ENCODE data around the gene LRTM1. TPM values are rescaled to one million over a fixed set of nuclear protein-coding genes. Genes with fewer than 3 reads are reported as not detected.

The LRTM1 gene
- total RNA-seq, 1 experiment from 2014 or later = not detected

GRCh38 chr3:54936561-54936960, 8.7 kb upstream of the LRTM1 start:
- no peak for DNase-seq (ENCODE audit: unreplicated experiment)
- BruUV-seq (replicated peaks) = no TSS peak
- Mint-ChIP-seq H3K27ac (ENCODE audit: low read depth, unreplicated experiment) (no peak overlapping the region), H3K27me3 (ENCODE audit: insufficient read depth, unreplicated experiment) (no peaks in the 10 kb centered on the region), H3K4me1 (ENCODE audit: insufficient read depth, unreplicated experiment) (no peaks in the 10 kb centered on the region), H3K4me3 (ENCODE audit: unreplicated experiment) (no peak overlapping the region), H3K9me3 (ENCODE audit: unreplicated experiment) (no peaks in the 10 kb centered on the region), H3K36me3 (ENCODE audit: insufficient read depth, unreplicated experiment) (no peaks in the 10 kb centered on the region)
- ChIA-PET CTCF (no interaction called here), POLR2A (interaction anchor here (0.6 to 0.7 kb wide), 2 partner anchors 32 to 46 kb away, joined by 3 to 4 read pairs; no protein-coding TSS in a partner anchor)
- intact Hi-C loops (cut with micrococcal nuclease) = no loop called here
- TF ChIP-seq CTCF (IDR thresholded peaks at IDR 0.05; ENCODE audit: unreplicated experiment) = no peak

GRCh38 chr3:54935869-54936268, 8.0 kb upstream of the LRTM1 start:
- BruUV-seq (replicated peaks) = no TSS peak
- ChIA-PET POLR2A (interaction anchor here (0.6 kb wide), 1 partner anchor 40 kb away, joined by 3 read pairs; no protein-coding TSS in a partner anchor), CTCF (interaction anchor here (0.8 to 1.3 kb wide), 2 partner anchors 25 to 65 kb away, joined by 3 read pairs; no protein-coding TSS in a partner anchor)
- no peak for DNase-seq (ENCODE audit: unreplicated experiment)
- Mint-ChIP-seq H3K27ac (ENCODE audit: low read depth, unreplicated experiment) (no peak overlapping the region), H3K4me3 (ENCODE audit: unreplicated experiment) (no peak overlapping the region), H3K27me3 (ENCODE audit: insufficient read depth, unreplicated experiment) (no peaks in the 10 kb centered on the region), H3K9me3 (ENCODE audit: unreplicated experiment) (no peaks in the 10 kb centered on the region), H3K36me3 (ENCODE audit: insufficient read depth, unreplicated experiment) (no peaks in the 10 kb centered on the region), H3K4me1 (ENCODE audit: insufficient read depth, unreplicated experiment) (no peaks in the 10 kb centered on the region)
- intact Hi-C loops (cut with micrococcal nuclease) = no loop called here
- no peak for TF ChIP-seq CTCF (IDR thresholded peaks at IDR 0.05; ENCODE audit: unreplicated experiment)

GRCh38 chr3:54932606-54933005, 4.7 kb upstream of the LRTM1 start:
- ChIA-PET CTCF (interaction anchor here (0.5 kb wide), 1 partner anchor 1222 kb away, joined by 3 read pairs; no protein-coding TSS in a partner anchor), POLR2A (no interaction called here)
- Mint-ChIP-seq H3K4me1 (ENCODE audit: insufficient read depth, unreplicated experiment) (no peaks in the 10 kb centered on the region), H3K9me3 (ENCODE audit: unreplicated experiment) (no peaks in the 10 kb centered on the region), H3K4me3 (ENCODE audit: unreplicated experiment) (no peak overlapping the region), H3K27ac (ENCODE audit: low read depth, unreplicated experiment) (no peak overlapping the region), H3K27me3 (ENCODE audit: insufficient read depth, unreplicated experiment) (no peaks in the 10 kb centered on the region), H3K36me3 (ENCODE audit: insufficient read depth, unreplicated experiment) (peaks cover 8% of the 10 kb centered on the region)
- no peak for DNase-seq (ENCODE audit: unreplicated experiment)
- no TSS peak for BruUV-seq (replicated peaks)
- intact Hi-C loops (cut with micrococcal nuclease) = no loop called here
- no peak for TF ChIP-seq CTCF (IDR thresholded peaks at IDR 0.05; ENCODE audit: unreplicated experiment)

GRCh38 chr3:54931182-54931581, 3.3 kb upstream of the LRTM1 start:
- no peaks in the 10 kb centered on the region for H3K9me3 Mint-ChIP-seq (ENCODE audit: unreplicated experiment)
- H3K27ac Mint-ChIP-seq (ENCODE audit: low read depth, unreplicated experiment) = no peak overlapping the region
- peaks cover 8% of the 10 kb centered on the region for H3K36me3 Mint-ChIP-seq (ENCODE audit: insufficient read depth, unreplicated experiment)
- intact Hi-C loops (cut with micrococcal nuclease) = no loop called here
- no peaks in the 10 kb centered on the region for H3K27me3 Mint-ChIP-seq (ENCODE audit: insufficient read depth, unreplicated experiment)
- ChIA-PET POLR2A (interaction anchor here (0.7 kb wide), 2 partner anchors 29 to 238 kb away, joined by 3 read pairs; no protein-coding TSS in a partner anchor), CTCF (no interaction called here)
- no peak for DNase-seq (ENCODE audit: unreplicated experiment)
- H3K4me3 Mint-ChIP-seq (ENCODE audit: unreplicated experiment) = no peak overlapping the region
- H3K4me1 Mint-ChIP-seq (ENCODE audit: insufficient read depth, unreplicated experiment) = no peaks in the 10 kb centered on the region
- BruUV-seq (replicated peaks) = no TSS peak
- TF ChIP-seq CTCF (IDR thresholded peaks at IDR 0.05; ENCODE audit: unreplicated experiment) = no peak

Measured in MCF 10A (cell line).